BLaER1 (cell line): ENCODE measurements around the gene SYCP2L.
"Not testable (repeated sequence)": the region's sequence is repeated elsewhere in the genome, so short reads cannot be mapped to it uniquely, and the experiment has no call there.

Source experiments
- H3K27ac ChIP-seq: shearing (Covaris generic); formaldehyde crosslinking; 2 replicates; pipeline ENCODE4 v1.8.1; 2022
- H3K27me3 ChIP-seq: shearing (Covaris generic); formaldehyde crosslinking; 2 replicates; pipeline ENCODE4 v1.8.1; 2022
- H3K36me3 ChIP-seq: shearing (Covaris generic); formaldehyde crosslinking; 2 replicates; pipeline ENCODE4 v1.8.1; 2022
- H3K4me1 ChIP-seq: shearing (Covaris generic); formaldehyde crosslinking; 2 replicates; pipeline ENCODE4 v1.8.1; 2022
- H3K4me2 ChIP-seq: shearing (Covaris generic); formaldehyde crosslinking; 2 replicates; pipeline ENCODE4 v1.8.1; 2022
- H3K4me3 ChIP-seq: shearing (Covaris generic); formaldehyde crosslinking; 2 replicates; pipeline ENCODE4 v1.8.1; 2022
- H3K9ac ChIP-seq: shearing (Covaris generic); formaldehyde crosslinking; 2 replicates; pipeline ENCODE4 v1.8.1; 2022
- H3K9me3 ChIP-seq: shearing (Covaris generic); formaldehyde crosslinking; 2 replicates; pipeline ENCODE4 v1.8.1; 2022
- H4K20me1 ChIP-seq: shearing (Covaris generic); formaldehyde crosslinking; 2 replicates; pipeline ENCODE4 v1.8.1; 2022
- Cebpa-rat ChIP-seq: shearing (Covaris generic); IDR thresholded peaks from 2 replicates; pipeline ENCODE4 v1.8.1; 2022

The SYCP2L gene

GRCh38 chr6:10896691-10897090 lies 9.8 kb downstream of the SYCP2L start:
- H4K20me1 ChIP-seq, result no peaks in the 10 kb centered on the region
- H3K27me3 ChIP-seq, result no peaks in the 10 kb centered on the region
- H3K36me3 ChIP-seq, result no peaks in the 10 kb centered on the region
- TF ChIP-seq Cebpa-rat, result no peak
- H3K4me1 ChIP-seq, result peaks cover 42% of the 10 kb centered on the region
- peaks cover 35% of the 10 kb centered on the region for H3K9me3 ChIP-seq
- H3K4me3 ChIP-seq, result no peak overlapping the region
- H3K27ac ChIP-seq, result no peak overlapping the region
- no peak overlapping the region for H3K9ac ChIP-seq
- no peak overlapping the region for H3K4me2 ChIP-seq

GRCh38 chr6:10901770-10902169 lies 14.9 kb downstream of the SYCP2L start:
- peak overlapping the region; percentile 2; the same call in 1 of the 2 replicates for H3K27ac ChIP-seq
- H3K4me3 ChIP-seq, result no peak overlapping the region
- H3K4me2 ChIP-seq, result peak overlapping the region; percentile 37
- H4K20me1 ChIP-seq, result no peaks in the 10 kb centered on the region
- H3K27me3 ChIP-seq, result no peaks in the 10 kb centered on the region
- no peaks in the 10 kb centered on the region for H3K36me3 ChIP-seq
- TF ChIP-seq Cebpa-rat, result no peak
- peaks cover 24% of the 10 kb centered on the region for H3K9me3 ChIP-seq
- H3K4me1 ChIP-seq, result peaks cover 19% of the 10 kb centered on the region
- H3K9ac ChIP-seq, result no peak overlapping the region

- Histone ChIP-seq H3K27me3 (no peaks in the 10 kb centered on the region), H3K36me3 (no peaks in the 10 kb centered on the region), H3K9me3 (peaks cover 24% of the 10 kb centered on the region), H4K20me1 (no peaks in the 10 kb centered on the region), H3K4me1 (peaks cover 29% of the 10 kb centered on the region), H3K4me3 (no peak overlapping the region), H3K27ac (no peak overlapping the region), H3K4me2 (no peak overlapping the region), H3K9ac (no peak overlapping the region)
- TF ChIP-seq Cebpa-rat, result peak; percentile 69; the same call in 1 of the 2 replicates
These were observed 17.2 kb downstream of the SYCP2L start for GRCh38 chr6:10904015-10904414.

- H3K27me3 ChIP-seq, result no peaks in the 10 kb centered on the region
- H3K27ac ChIP-seq, result no peak overlapping the region
- H3K9me3 ChIP-seq, result 0 out of 2 replicates have a peak, but pooled peaks cover under 1% of the 10 kb centered on the region
- H3K4me2 ChIP-seq, result peak overlapping the region; percentile 18
- H3K9ac ChIP-seq, result no peak overlapping the region
- peaks cover 9% of the 10 kb centered on the region for H3K4me1 ChIP-seq
- H3K36me3 ChIP-seq, result no peaks in the 10 kb centered on the region
- no peak overlapping the region for H3K4me3 ChIP-seq
- TF ChIP-seq Cebpa-rat, result no peak
- no peaks in the 10 kb centered on the region for H4K20me1 ChIP-seq
These were observed 21.4 kb downstream of the SYCP2L start for GRCh38 chr6:10908228-10908627.

- not testable (repeated sequence) for H4K20me1 ChIP-seq, H3K9ac ChIP-seq, H3K36me3 ChIP-seq, H3K4me2 ChIP-seq, H3K4me3 ChIP-seq, H3K4me1 ChIP-seq, H3K27me3 ChIP-seq, H3K27ac ChIP-seq
- H3K9me3 ChIP-seq, result peaks cover 42% of the 10 kb centered on the region
These were observed 32.7 kb downstream of the SYCP2L start for GRCh38 chr6:10919520-10919919.

GRCh38 chr6:10933126-10933525 lies 46.3 kb downstream of the SYCP2L start:
- Histone ChIP-seq H3K4me3 (no peak overlapping the region), H3K27me3 (no peaks in the 10 kb centered on the region), H3K27ac (no peak overlapping the region), H3K9ac (no peak overlapping the region), H3K4me1 (no peaks in the 10 kb centered on the region), H3K9me3 (peaks cover 14% of the 10 kb centered on the region), H3K36me3 (no peaks in the 10 kb centered on the region), H4K20me1 (no peaks in the 10 kb centered on the region), H3K4me2 (no peak overlapping the region)
- no peak for TF ChIP-seq Cebpa-rat

GRCh38 chr6:10939840-10940239 lies 53.0 kb downstream of the SYCP2L start:
- Histone ChIP-seq H3K4me3 (no peak overlapping the region), H3K4me1 (no peaks in the 10 kb centered on the region), H3K36me3 (no peaks in the 10 kb centered on the region), H4K20me1 (no peaks in the 10 kb centered on the region), H3K27me3 (no peaks in the 10 kb centered on the region), H3K9ac (no peak overlapping the region), H3K27ac (no peak overlapping the region), H3K9me3 (no peaks in the 10 kb centered on the region; the same call in 1 of the 2 replicates), H3K4me2 (no peak overlapping the region)
- no peak for TF ChIP-seq Cebpa-rat

GRCh38 chr6:10945845-10946244 lies 59.0 kb downstream of the SYCP2L start:
- H3K27ac ChIP-seq, result no peak overlapping the region
- no peaks in the 10 kb centered on the region for H3K36me3 ChIP-seq
- no peaks in the 10 kb centered on the region for H3K4me1 ChIP-seq
- H3K4me2 ChIP-seq, result no peak overlapping the region
- no peaks in the 10 kb centered on the region for H3K9me3 ChIP-seq
- H4K20me1 ChIP-seq, result no peaks in the 10 kb centered on the region
- H3K9ac ChIP-seq, result no peak overlapping the region
- H3K27me3 ChIP-seq, result no peaks in the 10 kb centered on the region
- TF ChIP-seq Cebpa-rat, result no peak
- H3K4me3 ChIP-seq, result no peak overlapping the region

GRCh38 chr6:10947966-10948365 lies 61.1 kb downstream of the SYCP2L start:
- H3K4me2 ChIP-seq, result no peak overlapping the region
- no peaks in the 10 kb centered on the region for H3K4me1 ChIP-seq
- H3K4me3 ChIP-seq, result no peak overlapping the region
- no peaks in the 10 kb centered on the region for H3K27me3 ChIP-seq
- no peak overlapping the region for H3K27ac ChIP-seq
- H4K20me1 ChIP-seq, result no peaks in the 10 kb centered on the region
- no peak for TF ChIP-seq Cebpa-rat
- H3K36me3 ChIP-seq, result no peaks in the 10 kb centered on the region
- no peaks in the 10 kb centered on the region for H3K9me3 ChIP-seq
- no peak overlapping the region for H3K9ac ChIP-seq

- TF ChIP-seq Cebpa-rat, result no peak
- Histone ChIP-seq H4K20me1 (no peaks in the 10 kb centered on the region), H3K36me3 (no peaks in the 10 kb centered on the region), H3K9me3 (no peaks in the 10 kb centered on the region), H3K4me1 (no peaks in the 10 kb centered on the region), H3K27ac (no peak overlapping the region), H3K27me3 (no peaks in the 10 kb centered on the region), H3K4me2 (no peak overlapping the region), H3K4me3 (no peak overlapping the region), H3K9ac (no peak overlapping the region)
These were observed 63.0 kb downstream of the SYCP2L start for GRCh38 chr6:10949579-10950490.
